Activated gamma-delta T cell (primary cell): Measurements from ENCODE around the gene LEFTY1.
A peak's percentile ranks its signal among the peaks of the same experiment; 100 is the strongest.
"Not testable (repeated sequence)": the region's sequence is repeated elsewhere in the genome, so short reads cannot be mapped to it uniquely, and the experiment has no call there.

Source experiments
- DNase-seq: peaks from one replicate; lab custom pipeline; 2025; lab: John Stamatoyannopoulos, UW

LEFTY1 gene

DNA sequence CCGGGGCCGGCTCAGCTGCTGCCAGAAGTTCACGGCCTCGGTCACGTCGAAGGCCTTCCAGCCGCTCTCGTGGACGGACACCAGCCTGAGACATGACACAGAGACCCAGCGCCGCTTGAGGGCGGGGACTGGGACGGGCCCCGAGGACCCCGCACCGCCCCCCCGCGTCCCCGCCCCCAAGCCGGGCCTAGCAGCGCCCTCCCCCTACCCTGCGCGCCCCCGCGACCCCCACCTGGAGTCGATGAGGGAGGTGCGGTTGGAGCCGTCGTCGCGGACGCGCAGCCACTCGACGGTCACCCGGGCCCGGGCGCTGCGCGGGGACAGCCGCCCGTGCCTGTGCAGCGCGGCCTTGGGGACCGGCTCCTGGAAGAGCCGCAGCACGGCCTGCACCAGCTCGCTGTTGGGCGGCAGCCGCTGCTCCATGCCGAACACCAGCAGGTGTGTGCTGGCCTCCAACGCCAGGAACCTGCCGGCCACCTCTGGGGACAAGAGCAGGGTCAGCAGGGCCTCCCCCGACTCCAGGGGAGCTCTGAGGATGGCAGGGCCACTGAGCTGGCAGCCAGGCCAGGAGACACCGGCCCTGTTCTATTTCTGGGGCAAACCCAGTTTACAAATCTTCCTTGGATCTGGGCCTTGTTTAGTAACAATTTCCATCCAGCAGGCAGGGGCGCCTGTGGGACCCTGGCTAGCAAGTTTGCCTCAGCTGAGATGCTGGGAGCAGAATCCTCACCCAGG lies 1.2 kb downstream of the LEFTY1 start:
- DNase-seq, result not testable (repeated sequence)

- DNase-seq, result no peak
Measured at GRCh38 chr1:225887030-225887314, 2.0 kb downstream of the LEFTY1 start.

GRCh38 chr1:225886159-225887029 lies 2.6 kb downstream of the LEFTY1 start:
- DNase-seq, result no peak

DNA sequence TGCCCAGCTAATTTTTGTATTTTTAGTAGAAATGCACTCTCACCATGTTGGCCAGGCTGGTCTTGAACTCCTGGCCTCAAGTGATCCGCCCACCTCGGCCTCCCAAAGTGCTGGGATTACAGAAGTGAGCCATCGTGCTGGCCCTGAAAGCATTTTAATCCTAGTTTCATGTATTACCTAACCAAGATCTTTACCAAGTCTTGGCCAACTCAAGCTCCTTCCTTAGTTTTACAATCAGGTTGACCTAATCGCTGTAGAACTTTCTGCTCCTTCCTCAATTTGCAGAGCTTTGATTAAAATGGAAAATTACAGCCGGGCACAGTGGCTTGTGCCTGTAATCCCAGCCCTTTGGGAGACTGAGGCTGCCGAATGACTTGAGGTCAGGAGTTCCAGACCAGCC lies 3.6 kb downstream of the LEFTY1 start:
- DNase-seq, result no peak

DNA sequence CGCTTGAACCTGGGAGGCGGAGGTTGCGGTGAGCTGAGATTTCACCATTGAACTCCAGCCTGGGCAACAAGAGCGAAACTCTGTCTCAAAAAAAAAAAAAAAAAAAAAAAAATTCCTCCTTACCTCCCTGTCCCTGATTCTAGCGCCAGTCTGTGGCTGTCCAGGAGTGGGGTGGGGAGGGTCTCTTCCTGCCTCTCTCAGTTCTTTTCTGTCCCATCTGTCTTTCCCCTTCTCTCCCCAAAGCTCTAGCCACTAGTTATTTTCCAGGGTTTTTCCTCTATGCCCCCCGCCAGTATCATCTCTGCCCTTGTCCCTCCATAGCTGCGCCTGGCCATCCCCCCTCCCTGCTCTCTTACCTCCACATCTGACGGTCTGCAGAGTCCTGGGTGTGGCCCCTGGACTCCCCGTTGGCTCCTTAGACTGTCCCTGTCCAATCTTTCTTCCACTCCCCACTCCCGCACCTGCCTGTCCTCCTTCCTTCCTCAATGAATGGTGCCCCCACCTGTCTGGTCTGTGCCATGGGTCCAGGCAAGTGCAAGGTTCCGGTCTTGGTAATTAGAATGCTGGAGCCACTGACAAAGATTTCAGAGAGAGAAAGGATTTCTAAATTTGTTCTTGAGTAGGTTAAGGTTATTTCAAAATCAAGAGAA lies 5.2 kb downstream of the LEFTY1 start:
- no peak for DNase-seq

GRCh38 chr1:225882694-225883615 lies 6.0 kb downstream of the LEFTY1 start:
- no peak for DNase-seq

DNA sequence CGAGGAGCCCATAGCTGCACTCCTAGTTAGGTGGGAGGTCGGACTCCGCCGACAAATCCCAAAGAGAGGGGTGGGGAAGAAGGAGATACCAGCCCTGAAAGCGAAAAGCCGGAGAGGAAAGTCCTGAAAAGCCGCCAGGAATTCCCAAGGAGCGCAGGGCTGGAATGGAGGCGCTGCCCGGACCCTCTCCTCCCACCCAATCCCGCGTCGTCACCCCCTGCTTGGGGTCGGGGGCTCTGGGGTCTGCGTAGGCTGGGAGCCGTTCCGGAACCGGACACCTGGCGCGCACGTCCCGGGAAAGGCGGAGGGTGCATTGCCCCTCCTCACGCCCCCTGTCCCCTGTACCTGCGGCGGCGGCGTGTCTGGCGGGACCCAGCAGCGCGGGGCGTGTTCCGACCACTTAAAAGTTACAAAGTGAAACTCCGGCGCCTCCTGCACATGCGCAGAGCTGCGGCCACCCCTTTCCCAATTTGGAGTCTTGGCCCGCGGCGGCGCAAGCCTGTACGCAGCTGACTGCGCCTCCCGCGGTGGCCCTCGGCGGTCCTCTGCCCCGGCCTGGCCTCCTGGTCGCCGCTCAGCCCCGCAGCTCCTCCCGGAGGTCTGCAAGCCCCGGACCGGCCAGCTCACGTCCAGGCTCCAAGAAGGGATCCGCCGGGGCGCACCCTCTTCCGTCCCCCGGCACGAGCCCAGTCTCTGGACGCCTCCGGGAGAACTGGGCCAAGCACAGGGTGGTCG lies 6.8 kb downstream of the LEFTY1 start, which contains the start of gene TMEM63A:
Gene TMEM63A, minus strand, starts transcription at position 422 of the 735 bp plus-strand sequence. CDS start 4,800 bp downstream, outside the sequence.
- DNase-seq, result peak; percentile 79

GRCh38 chr1:225881081-225881958 lies 7.6 kb downstream of the LEFTY1 start:
- no peak for DNase-seq

DNA sequence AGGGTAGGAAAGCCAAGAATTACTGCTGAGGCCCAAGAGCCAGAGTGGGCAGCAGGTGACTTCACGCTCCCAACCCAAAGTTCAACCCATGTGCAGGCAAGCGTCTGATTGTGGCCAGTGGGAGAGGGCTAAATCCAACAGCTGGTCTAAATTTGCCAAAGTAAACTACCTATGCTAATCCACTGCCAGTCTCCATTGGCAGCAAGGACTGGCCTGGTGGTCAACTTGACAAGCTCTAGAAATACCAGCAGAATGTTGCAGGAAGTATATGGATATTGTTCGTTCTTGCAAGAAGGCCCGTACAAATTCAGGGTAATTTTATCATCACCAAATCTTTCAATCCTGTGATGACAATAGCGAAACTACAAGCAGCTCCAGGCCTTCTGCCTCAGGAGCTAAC lies 8.3 kb downstream of the LEFTY1 start:
- DNase-seq, result no peak

DNA sequence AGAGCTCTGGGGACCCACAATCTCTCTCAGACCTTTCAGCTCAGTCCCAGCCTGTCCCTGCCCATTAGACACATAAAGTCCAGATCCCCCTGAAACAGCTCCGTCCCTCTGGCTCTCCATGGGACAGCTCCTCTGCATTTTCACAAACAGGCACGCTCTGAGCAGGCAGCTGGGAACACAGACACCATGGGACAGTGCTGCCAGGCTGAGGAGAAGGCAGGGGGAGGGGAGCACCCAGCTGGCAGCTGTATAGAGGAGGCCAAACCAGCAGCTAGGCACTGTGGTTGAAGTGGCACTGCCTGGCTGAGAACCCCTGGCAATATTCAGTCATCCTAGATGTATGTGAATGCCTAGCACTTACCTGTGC lies 8.7 kb downstream of the LEFTY1 start:
- no peak for DNase-seq

DNA sequence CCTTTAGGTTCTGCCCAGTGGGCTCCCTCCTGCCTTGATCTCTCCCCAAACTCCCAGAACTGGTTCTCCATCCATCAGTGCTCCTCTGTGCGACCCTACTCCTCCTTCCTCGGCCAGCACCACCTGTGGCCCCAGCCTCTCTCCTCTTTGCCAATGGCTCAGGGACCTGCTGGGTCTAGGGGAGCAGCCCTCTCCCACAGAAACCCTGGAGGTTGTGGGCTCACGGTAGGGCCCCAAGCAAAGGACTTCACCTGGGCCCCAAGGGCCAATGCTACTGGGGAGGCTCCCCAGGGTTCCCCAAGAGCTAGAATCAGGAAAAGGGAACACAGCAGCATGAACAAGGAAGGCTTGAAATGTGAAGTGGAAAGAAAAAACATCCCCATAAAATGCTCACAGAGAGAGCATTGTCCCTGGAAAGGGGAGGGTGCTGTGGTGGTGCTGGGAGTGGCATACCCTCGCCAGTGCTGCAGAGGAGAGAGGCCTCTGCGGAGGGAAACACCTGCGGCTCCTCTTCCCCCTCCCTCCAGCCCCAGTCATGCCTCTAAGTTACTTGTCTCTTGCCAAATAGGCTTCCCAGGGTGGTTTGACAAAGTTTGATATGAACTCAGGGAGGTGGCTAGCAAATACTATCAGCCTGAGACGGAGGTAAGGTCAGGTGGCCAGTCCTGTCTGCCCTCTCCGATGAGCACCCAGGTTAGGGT lies 9.3 kb downstream of the LEFTY1 start:
- DNase-seq, result no peak

DNA sequence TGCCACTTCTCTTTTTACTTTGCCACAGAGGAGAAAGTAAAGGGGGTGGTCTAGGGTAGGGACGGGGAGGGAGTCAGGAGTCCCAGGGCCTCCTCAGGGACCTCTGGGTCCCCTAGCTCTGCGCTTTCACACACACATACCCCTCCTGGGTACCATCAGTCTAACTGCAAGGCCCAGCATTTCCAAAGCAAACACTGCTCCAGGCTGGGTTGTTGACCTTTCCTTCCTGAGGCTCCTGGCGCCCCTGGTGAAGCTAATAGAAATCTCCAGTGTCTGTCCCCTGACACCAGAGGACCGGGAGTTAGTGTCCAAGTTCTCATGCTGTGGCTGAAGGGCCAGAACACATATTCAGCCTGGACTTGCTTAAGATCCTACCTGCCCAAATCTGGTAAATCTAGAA lies 10.7 kb downstream of the LEFTY1 start:
- DNase-seq, result no peak

DNA sequence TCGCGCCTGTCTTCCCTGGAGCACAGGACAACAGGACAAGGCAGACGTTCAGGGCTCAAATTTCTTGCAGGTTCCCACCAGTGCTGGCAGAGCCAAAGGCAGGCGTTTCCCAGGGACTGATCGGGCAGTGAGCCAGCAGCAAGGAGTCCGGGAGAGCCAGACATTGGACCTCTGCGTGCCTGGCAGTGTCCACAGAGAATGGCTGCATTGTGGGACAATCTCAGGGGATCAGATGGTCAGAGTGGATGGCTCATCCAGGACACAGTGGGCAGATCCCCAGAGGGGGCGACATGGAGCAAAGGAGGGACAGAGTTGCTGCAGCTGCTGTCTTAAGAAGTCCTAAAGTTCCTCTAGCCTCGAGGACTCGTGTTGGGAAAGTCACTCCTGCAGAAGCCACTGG lies 11.4 kb downstream of the LEFTY1 start:
- DNase-seq, result no peak

GRCh38 chr1:225876900-225877510 lies 11.9 kb downstream of the LEFTY1 start:
- DNase-seq, result no peak

DNA sequence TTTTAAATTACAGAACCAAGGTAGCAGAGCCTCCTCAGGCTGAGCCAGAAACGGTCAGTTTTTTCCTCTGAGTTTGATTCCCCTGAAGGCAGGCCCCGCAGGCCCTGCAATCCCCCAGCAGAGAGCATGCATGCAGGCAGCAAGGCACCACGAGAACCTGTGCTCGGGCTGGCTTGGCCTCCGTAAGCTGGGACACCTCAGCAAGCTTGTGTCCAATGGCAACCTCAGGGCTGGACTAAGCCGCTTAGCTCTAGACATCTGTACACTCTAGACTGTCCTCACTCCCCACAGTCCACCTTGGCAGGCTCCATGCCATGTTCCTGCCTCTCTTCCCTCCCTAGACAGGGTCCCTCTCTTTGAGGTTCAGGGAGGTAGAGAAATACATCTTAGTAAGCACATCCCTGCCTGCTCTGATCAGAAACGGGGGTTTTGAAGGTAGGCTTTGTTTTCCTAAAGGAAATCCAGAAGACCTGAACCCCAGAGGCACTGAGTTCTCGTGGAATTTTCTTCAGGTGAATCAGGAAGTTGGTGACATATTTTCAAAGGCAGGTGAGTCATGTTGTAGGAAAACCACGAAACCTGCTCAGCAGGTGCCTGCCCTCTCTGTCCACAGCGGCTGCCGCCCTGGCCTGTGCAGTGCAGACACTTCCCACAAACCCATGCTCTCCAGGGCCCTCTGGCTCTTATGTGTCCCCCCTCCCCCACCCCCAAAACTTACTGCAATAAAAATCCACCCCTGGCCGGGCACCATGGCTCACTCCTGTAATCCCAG lies 13.7 kb downstream of the LEFTY1 start:
- no peak for DNase-seq

- no peak for DNase-seq
Measured at GRCh38 chr1:225874431-225874830, 14.5 kb downstream of the LEFTY1 start.

- DNase-seq, result no peak
Measured at GRCh38 chr1:225873281-225873850, 15.6 kb downstream of the LEFTY1 start.

- DNase-seq, result no peak
Measured at GRCh38 chr1:225872075-225872430, 16.9 kb downstream of the LEFTY1 start.
